Esophagus muscularis mucosa (tissue), 4 donors: ENCODE data around the gene TMEM169. TPM values are rescaled to one million over a fixed set of nuclear protein-coding genes. Genes with fewer than 3 reads are reported as not detected.

ENCODE experiments used
- DNase-seq: peaks from one replicate; pipeline ENCODE4 v3.0.0-alpha.2; 2017; ENCODE audit errors: extremely low spot score
- H3K27ac ChIP-seq, 4 donors: fragments of 200-600 bp; sonication (generic); replicated peaks in 1 of 4; 1 replicate in 3 of 4; 2 replicates in 1 of 4; pipeline ENCODE4 v1.5.1; 2016 to 2019; ENCODE audit warnings: mild to moderate bottlenecking in 1 of 4
- H3K27me3 ChIP-seq, 4 donors: fragments of 200-600 bp; sonication (generic); one replicate each; pipeline versions ENCODE4 v1.5.1 to v1.6.0; 2016 to 2019
- H3K36me3 ChIP-seq, 4 donors: fragments of 200-600 bp; sonication (generic); one replicate each; pipeline ENCODE4 v1.5.1; 2016 to 2019
- H3K4me1 ChIP-seq, 4 donors: fragments of 200-600 bp; sonication (generic); one replicate each; pipeline ENCODE4 v1.5.1; 2016 to 2019
- H3K4me3 ChIP-seq, 4 donors: fragments of 200-600 bp; sonication (generic); 1 replicate in 2 of 4; 2 replicates in 2 of 4; pipeline ENCODE4 v1.5.1; 2016 to 2019; ENCODE audit warnings: mild to moderate bottlenecking in 4 of 4, moderate library complexity in 1 of 4
- H3K9me3 ChIP-seq, 4 donors: fragments of 200-600 bp; sonication (generic); 1 replicate in 3 of 4; 2 replicates in 1 of 4; pipeline ENCODE4 v1.5.1; 2016 to 2019
- EP300 ChIP-seq: sonication (generic); formaldehyde crosslinking; IDR thresholded peaks from one replicate; pipeline ENCODE4 v1.6.1; 2017; ENCODE audit warnings: antibody characterized with exemption
- POLR2A ChIP-seq: fragments of 450-650 bp; IDR thresholded peaks from one replicate; pipeline ENCODE4 v1.6.1; 2017; ENCODE audit warnings: antibody characterized with exemption, moderate library complexity, mild to moderate bottlenecking, low read depth
- POLR2AphosphoS5 ChIP-seq, 2 donors: sonication (generic); formaldehyde crosslinking; IDR thresholded peaks; one replicate each; pipeline ENCODE4 v1.6.1; 2017; ENCODE audit warnings: antibody characterized with exemption in 2 of 2
- WGBS: methylation state at CpG from one replicate; pipeline ENCODE4 v1.1.5; 2018; 5-methylcytosine and 5-hydroxymethylcytosine counted together
- intact Hi-C: fragments of 100-400 bp; cut with DNase I; formaldehyde crosslinking; loops from one replicate; pipeline ENCODE4 v1.15.1; 2023
- total RNA-seq, 4 donors: library from RNA; depleted of rRNA; stranded (reverse); fragments of >200 nt; gene quantifications; one replicate each; pipeline versions ENCODE4 v1.1.0 to v1.2.1, GENCODE V29; 2016
- TF ChIP-seq, protein P1 (sequence below), 3 experiments: fragments of 200-600 bp in 2 of 3; fragments of 450-650 bp in 1 of 3; sonication (generic) in 2 of 3; IDR thresholded peaks; one replicate each; pipeline ENCODE4 v1.5.1; 2017 to 2019; ENCODE audit warnings: antibody characterized with exemption in 3 of 3, mild to moderate bottlenecking in 2 of 3, moderate library complexity in 1 of 3

Gene TMEM169
- total RNA-seq, 4 donors from 2014 or later, result under 0.01 to 0.75 (median 0.51) TPM

DNA sequence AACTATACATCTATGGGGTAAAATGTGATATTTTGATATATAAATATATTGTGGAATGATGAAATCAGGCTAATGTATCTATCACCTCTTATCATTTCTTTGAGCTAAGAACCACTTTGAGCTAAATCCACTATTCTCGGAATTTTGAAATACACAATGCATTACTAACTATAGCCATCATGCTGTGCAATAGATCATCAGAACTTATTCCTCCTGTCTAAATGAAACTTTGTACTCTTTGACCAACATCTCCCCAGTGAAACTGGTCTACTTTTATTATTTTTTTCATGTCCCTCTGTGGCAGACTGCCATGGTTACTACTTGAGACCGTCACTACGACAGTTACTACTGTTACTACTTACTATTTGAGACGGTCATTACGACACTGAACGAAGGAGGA, 11.5 kb upstream of the TMEM169 start:
- Histone ChIP-seq H3K27ac (no peak overlapping the region), H3K4me1 (no peaks in the 10 kb centered on the region), H3K9me3 (no peaks in the 10 kb centered on the region), H3K36me3 (peaks cover 0 to 25% (median 11%) of the 10 kb centered on the region in 4 donors), H3K27me3 (no peaks in the 10 kb centered on the region), H3K4me3 (no peak overlapping the region)
- 89% methylated on average over 6 of the region's 6 CpGs for WGBS
- no peak for DNase-seq
- intact Hi-C loops, result no loop called here
- TF ChIP-seq, protein P1, sequence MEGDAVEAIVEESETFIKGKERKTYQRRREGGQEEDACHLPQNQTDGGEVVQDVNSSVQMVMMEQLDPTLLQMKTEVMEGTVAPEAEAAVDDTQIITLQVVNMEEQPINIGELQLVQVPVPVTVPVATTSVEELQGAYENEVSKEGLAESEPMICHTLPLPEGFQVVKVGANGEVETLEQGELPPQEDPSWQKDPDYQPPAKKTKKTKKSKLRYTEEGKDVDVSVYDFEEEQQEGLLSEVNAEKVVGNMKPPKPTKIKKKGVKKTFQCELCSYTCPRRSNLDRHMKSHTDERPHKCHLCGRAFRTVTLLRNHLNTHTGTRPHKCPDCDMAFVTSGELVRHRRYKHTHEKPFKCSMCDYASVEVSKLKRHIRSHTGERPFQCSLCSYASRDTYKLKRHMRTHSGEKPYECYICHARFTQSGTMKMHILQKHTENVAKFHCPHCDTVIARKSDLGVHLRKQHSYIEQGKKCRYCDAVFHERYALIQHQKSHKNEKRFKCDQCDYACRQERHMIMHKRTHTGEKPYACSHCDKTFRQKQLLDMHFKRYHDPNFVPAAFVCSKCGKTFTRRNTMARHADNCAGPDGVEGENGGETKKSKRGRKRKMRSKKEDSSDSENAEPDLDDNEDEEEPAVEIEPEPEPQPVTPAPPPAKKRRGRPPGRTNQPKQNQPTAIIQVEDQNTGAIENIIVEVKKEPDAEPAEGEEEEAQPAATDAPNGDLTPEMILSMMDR (IDR thresholded peaks at IDR 0.05), result no peak
- TF ChIP-seq POLR2A (no peak), POLR2AphosphoS5 (IDR thresholded peaks at IDR 0.05) (no peak), EP300 (no peak)

DNA sequence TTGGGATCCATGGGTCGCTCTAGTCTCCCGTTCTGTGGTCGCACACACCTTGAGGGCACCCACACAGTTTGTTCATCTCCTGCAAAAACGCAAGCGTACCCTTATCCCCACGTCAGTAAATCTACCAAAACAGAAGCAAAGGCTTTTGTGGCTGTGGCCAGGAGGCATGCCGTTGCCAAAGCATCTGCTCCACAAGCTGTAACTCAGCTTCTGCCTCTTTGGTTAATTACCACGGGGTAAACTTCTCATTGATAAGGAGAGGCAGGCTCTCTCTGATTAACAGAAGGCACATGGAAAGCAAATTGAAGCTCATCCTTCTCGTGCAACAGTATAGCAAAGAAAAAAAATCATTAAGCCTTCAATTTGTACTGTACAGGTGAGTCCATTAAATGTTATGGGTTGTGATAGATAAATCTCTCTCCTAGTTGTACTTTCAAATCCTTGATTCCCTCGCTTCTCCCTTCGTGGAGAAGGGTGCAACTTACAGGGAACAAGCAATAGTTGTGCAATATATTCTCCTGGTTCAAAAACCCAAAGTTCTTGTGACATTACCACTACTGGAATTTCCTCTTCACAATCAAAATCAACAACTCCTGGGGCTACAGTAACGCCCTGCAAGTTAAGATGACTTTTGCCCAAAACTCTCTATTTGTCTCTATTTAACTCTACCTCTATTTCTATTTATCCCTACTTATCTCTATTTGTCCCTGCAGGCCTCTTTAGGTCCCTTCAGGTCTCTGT, 10.4 kb upstream of the TMEM169 start:
- Histone ChIP-seq H3K36me3 (peaks cover 0 to 16% (median 4%) of the 10 kb centered on the region in 4 donors), H3K9me3 (no peaks in the 10 kb centered on the region), H3K27ac (no peak overlapping the region), H3K4me3 (no peak overlapping the region), H3K4me1 (no peaks in the 10 kb centered on the region), H3K27me3 (no peaks in the 10 kb centered on the region)
- TF ChIP-seq, protein P1 (IDR thresholded peaks at IDR 0.05), result no peak
- TF ChIP-seq POLR2A (no peak), EP300 (no peak), POLR2AphosphoS5 (IDR thresholded peaks at IDR 0.05) (no peak)
- no peak for DNase-seq
- intact Hi-C loops, result no loop called here
- WGBS, result 89% methylated on average over 12 of the region's 12 CpGs

DNA sequence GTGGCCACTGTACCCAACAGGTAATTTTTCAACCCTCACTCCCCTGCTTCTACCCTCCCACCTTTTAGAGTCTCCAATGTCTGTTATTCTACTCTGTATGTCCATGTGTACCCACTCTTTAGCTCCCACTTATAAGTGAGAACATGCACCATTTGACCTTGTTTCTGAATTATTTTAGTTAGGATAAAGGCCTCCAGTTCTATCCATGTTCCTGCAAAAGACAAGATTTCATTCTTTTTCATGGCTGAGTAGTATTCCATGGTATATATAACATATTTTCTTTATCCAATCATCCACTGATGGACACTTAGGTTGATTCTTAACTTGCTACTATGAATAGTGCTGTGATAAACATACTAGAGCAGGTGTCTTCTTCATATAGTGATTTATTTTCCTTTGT, 9.2 kb upstream of the TMEM169 start:
- TF ChIP-seq POLR2AphosphoS5 (IDR thresholded peaks at IDR 0.05) (no peak), POLR2A (no peak)
- TF ChIP-seq, protein P1 (IDR thresholded peaks at IDR 0.05), result no peak

DNA sequence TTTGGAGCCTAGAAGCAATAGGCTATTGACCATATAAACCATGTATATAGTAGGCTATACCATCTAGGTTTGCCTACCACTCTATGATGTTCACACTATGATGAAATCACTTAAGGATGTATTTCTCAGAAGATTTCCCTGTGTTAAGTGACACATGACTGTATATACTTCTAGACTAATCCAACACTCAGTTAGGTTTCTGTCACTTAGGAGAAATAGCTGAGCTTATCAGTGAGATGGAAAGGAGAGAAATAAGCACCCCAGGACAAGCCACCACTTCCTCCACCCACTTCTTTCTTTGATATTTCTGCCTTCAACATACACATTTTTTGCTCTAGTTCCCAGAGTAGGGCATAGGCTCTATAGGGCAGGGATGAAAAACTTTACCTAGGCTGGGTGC, 7.9 kb upstream of the TMEM169 start:
- H3K36me3 ChIP-seq, result peaks cover 0 to 16% (median 4%) of the 10 kb centered on the region in 4 donors
- TF ChIP-seq, protein P1 (IDR thresholded peaks at IDR 0.05), result no peak
- TF ChIP-seq POLR2A (no peak), EP300 (no peak), POLR2AphosphoS5 (IDR thresholded peaks at IDR 0.05) (no peak)
- H3K9me3 ChIP-seq, result no peaks in the 10 kb centered on the region
- H3K27me3 ChIP-seq, result no peaks in the 10 kb centered on the region
- H3K27ac ChIP-seq, result no peak overlapping the region
- no peaks in the 10 kb centered on the region for H3K4me1 ChIP-seq
- intact Hi-C loops, result no loop called here
- H3K4me3 ChIP-seq, result no peak overlapping the region
- no peak for DNase-seq

More for the DNA sequence above, 9.2 kb upstream of the TMEM169 start:
- Histone ChIP-seq H3K9me3 (no peaks in the 10 kb centered on the region), H3K4me3 (no peak overlapping the region), H3K27me3 (no peaks in the 10 kb centered on the region), H3K27ac (no peak overlapping the region), H3K4me1 (no peaks in the 10 kb centered on the region), H3K36me3 (peaks cover 0 to 16% (median 4%) of the 10 kb centered on the region in 4 donors)
- intact Hi-C loops, result no loop called here
- no peak for DNase-seq

DNA sequence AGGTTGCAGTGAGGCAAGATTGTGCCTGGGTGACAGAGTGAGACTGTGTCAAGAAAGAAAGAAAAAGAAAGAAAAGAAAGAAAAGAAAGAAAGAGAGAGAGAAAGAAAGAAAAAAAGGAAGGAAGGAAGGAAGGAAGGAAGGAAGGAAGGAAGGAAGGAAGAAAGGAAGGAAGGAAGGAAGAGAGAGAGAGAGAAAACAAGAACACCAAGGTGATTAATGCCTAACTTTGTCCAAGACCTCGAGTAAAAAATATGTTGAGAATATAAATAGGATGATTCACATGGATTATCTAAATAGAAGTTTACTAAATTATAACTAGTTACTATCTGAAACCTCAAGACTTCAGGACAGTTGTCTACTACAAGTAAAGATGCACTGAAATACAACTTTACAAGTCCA, 7.3 kb upstream of the TMEM169 start:
- Histone ChIP-seq H3K36me3 (peaks cover 0 to 16% (median 4%) of the 10 kb centered on the region in 4 donors), H3K4me3 (no peak overlapping the region), H3K4me1 (no peaks in the 10 kb centered on the region), H3K9me3 (no peaks in the 10 kb centered on the region), H3K27ac (no peak overlapping the region), H3K27me3 (no peaks in the 10 kb centered on the region)
- no peak for DNase-seq
- intact Hi-C loops, result no loop called here
- 73% methylated on average over 1 of the region's 1 CpG for WGBS
- TF ChIP-seq POLR2A (no peak), EP300 (no peak), POLR2AphosphoS5 (IDR thresholded peaks at IDR 0.05) (no peak)
- TF ChIP-seq, protein P1 (IDR thresholded peaks at IDR 0.05), result no peak
